ENCODE measurements around the gene KPNB1.

The KPNB1 gene

GRCh38 chr17:47711366-47712099 is 61.8 kb downstream of the KPNB1 start:
- DNase-seq (ENCODE audit: low read depth in 2 of 2), result no peak

- no peak for DNase-seq (ENCODE audit: low read depth in 2 of 2)
Measured at GRCh38 chr17:47712330-47713023, 62.8 kb downstream of the KPNB1 start.

GRCh38 chr17:47713980-47714700 is 64.4 kb downstream of the KPNB1 start:
- no peak for DNase-seq (ENCODE audit: low read depth in 2 of 2)

- no peak for DNase-seq (ENCODE audit: low read depth in 2 of 2)
Measured at GRCh38 chr17:47714773-47715396, 65.2 kb downstream of the KPNB1 start.

GRCh38 chr17:47715669-47716325 is 66.1 kb downstream of the KPNB1 start:
- no peak for DNase-seq (ENCODE audit: low read depth in 2 of 2)

- no peak for DNase-seq (ENCODE audit: low read depth in 2 of 2)
Measured at GRCh38 chr17:47716375-47716774, 66.7 kb downstream of the KPNB1 start.

GRCh38 chr17:47717261-47717697 is 67.6 kb downstream of the KPNB1 start:
- DNase-seq (ENCODE audit: low read depth in 2 of 2), result no peak

GRCh38 chr17:47717979-47718621 is 68.4 kb downstream of the KPNB1 start:
- no peak for DNase-seq (ENCODE audit: low read depth in 2 of 2)

- DNase-seq (ENCODE audit: low read depth in 2 of 2), result no peak
Measured at GRCh38 chr17:47718634-47719405, 69.1 kb downstream of the KPNB1 start.

GRCh38 chr17:47719411-47720152 is 69.9 kb downstream of the KPNB1 start:
- peak; percentile 68 to 81 for DNase-seq (ENCODE audit: low read depth in 2 of 2)

- DNase-seq (ENCODE audit: low read depth in 2 of 2), result no peak
Measured at GRCh38 chr17:47720196-47720595, 70.5 kb downstream of the KPNB1 start.

GRCh38 chr17:47720754-47721533 is 71.2 kb downstream of the KPNB1 start:
- peak; percentile 88 to 98 for DNase-seq (ENCODE audit: low read depth in 2 of 2)

GRCh38 chr17:47721725-47722124 is 72.0 kb downstream of the KPNB1 start:
- DNase-seq (ENCODE audit: low read depth in 2 of 2), result no peak

GRCh38 chr17:47724705-47725104 is 75.0 kb downstream of the KPNB1 start:
- DNase-seq (ENCODE audit: low read depth in 2 of 2), result no peak

- DNase-seq (ENCODE audit: low read depth in 2 of 2), result no peak
Measured at GRCh38 chr17:47725446-47726111, 75.9 kb downstream of the KPNB1 start.

GRCh38 chr17:47726796-47727703 is 77.3 kb downstream of the KPNB1 start:
- no peak for DNase-seq (ENCODE audit: low read depth in 2 of 2)

GRCh38 chr17:47727704-47728036 is 78.0 kb downstream of the KPNB1 start:
- no peak for DNase-seq (ENCODE audit: low read depth in 2 of 2)

All from stimulated activated CD4-positive, alpha-beta T cell treated with anti-CD3 and anti-CD28 coated beads, Interleukin-4, amount 100 ng/mL, for 48 hours (primary cell).